OCI-LY7 (cell line): ENCODE data around the gene ZFYVE9. TPM values are rescaled to one million over a fixed set of nuclear protein-coding genes. Genes with fewer than 3 reads are reported as not detected.

ENCODE experiments used
- BruUV-seq: library from RNA; stranded (reverse); fragments of 400-500 nt; replicated peaks from 2 replicates; lab custom pipeline; 2021; lab: Mats Ljungman, UMichigan
- CTCF ChIA-PET: fragments of 300-600 bp; sonication (Branson Sonifier 250); formaldehyde crosslinking; loops from one replicate; lab custom pipeline; 2022; ENCODE audit warnings: antibody characterized with exemption; ENCODE audit not compliant: unreplicated experiment; lab: Charles Lee
- POLR2A ChIA-PET: fragments of 300-600 bp; sonication (Branson Sonifier 250); formaldehyde crosslinking; loops from one replicate; lab custom pipeline; 2022; ENCODE audit warnings: antibody characterized with exemption; lab: Charles Lee
- DNase-seq: peaks from one replicate; pipeline ENCODE4 v3.0.0-alpha.2; 2015; ENCODE audit warnings: low spot score
- H2AFZ ChIP-seq: fragments of 200-600 bp; sonication (generic), shearing (Covaris generic); 2 replicates; pipeline ENCODE4 v1.6.1; 2014; ENCODE audit warnings: mild to moderate bottlenecking, antibody characterized with exemption, low read length, moderate library complexity
- H3K27ac ChIP-seq: fragments of 200-600 bp; sonication (generic); 2 replicates; pipeline ENCODE4 v1.5.1; 2014; ENCODE audit warnings: mixed run types, low read depth, mild to moderate bottlenecking, moderate library complexity, low read length, inconsistent platforms; ENCODE audit not compliant: poor library complexity, severe bottlenecking
- H3K36me3 ChIP-seq: fragments of 200-600 bp; sonication (generic); 2 replicates; pipeline ENCODE4 v1.6.1; 2014; ENCODE audit warnings: mild to moderate bottlenecking, antibody characterized with exemption, low read length, moderate library complexity, mixed read lengths; ENCODE audit not compliant: insufficient read depth
- H3K4me1 ChIP-seq: fragments of 200-600 bp; sonication (generic); 2 replicates; pipeline ENCODE4 v1.5.1; 2014; ENCODE audit warnings: mild to moderate bottlenecking, low read length; ENCODE audit not compliant: insufficient read depth, poor library complexity, severe bottlenecking
- H3K4me2 ChIP-seq: fragments of 200-600 bp; sonication (generic); 2 replicates; pipeline ENCODE4 v1.6.1; 2014; ENCODE audit warnings: mild to moderate bottlenecking, low read length
- H3K4me3 ChIP-seq: fragments of 200-600 bp; sonication (generic); 2 replicates; pipeline ENCODE4 v1.5.1; 2014; ENCODE audit warnings: mild to moderate bottlenecking, low read depth, low read length; ENCODE audit not compliant: poor library complexity, severe bottlenecking
- H3K79me2 ChIP-seq: fragments of 200-600 bp; sonication (generic); 2 replicates; pipeline ENCODE4 v1.6.1; 2016; ENCODE audit warnings: low read depth, mild to moderate bottlenecking, low read length, moderate library complexity, mixed read lengths; ENCODE audit not compliant: insufficient read depth
- H3K9me2 ChIP-seq: fragments of 200-600 bp; sonication (generic); 2 replicates; pipeline ENCODE4 v1.6.1; 2016; ENCODE audit warnings: mild to moderate bottlenecking, low read length, mixed read lengths; ENCODE audit not compliant: insufficient read depth
- H3K9me3 ChIP-seq: fragments of 200-600 bp; sonication (generic); 2 replicates; pipeline ENCODE4 v1.6.1; 2014; ENCODE audit warnings: mild to moderate bottlenecking, mixed run types, low read length, mixed read lengths
- H4K20me1 ChIP-seq: fragments of 200-600 bp; sonication (generic); 2 replicates; pipeline ENCODE4 v1.6.1; 2014; ENCODE audit warnings: mild to moderate bottlenecking, antibody characterized with exemption, low read length, moderate library complexity, mixed read lengths; ENCODE audit not compliant: insufficient read depth
- CTCF ChIP-seq: fragments of 200-600 bp; sonication (generic); conservative IDR thresholded peaks from 2 replicates; pipeline ENCODE4 v1.5.1; 2014; ENCODE audit warnings: mild to moderate bottlenecking, antibody characterized with exemption, low read length, moderate library complexity, mixed read lengths
- EZH2phosphoT487 ChIP-seq: fragments of 200-600 bp; sonication (generic); IDR thresholded peaks from 2 replicates; pipeline ENCODE4 v1.6.1; 2018; ENCODE audit warnings: low read depth, borderline replicate concordance, mild to moderate bottlenecking, mixed run types, antibody characterized with exemption, low read length, moderate library complexity, mixed read lengths
- intact Hi-C: fragments of 100-400 bp; cut with micrococcal nuclease; formaldehyde crosslinking; loops from one replicate; pipeline ENCODE4 v1.10.0; 2022; ENCODE audit not compliant: unreplicated experiment
- total RNA-seq, 2 experiments: library from RNA; depleted of rRNA in 1 of 2; stranded (reverse); fragments of >200 nt in 1 of 2; shearing (Covaris generic) in 1 of 2; gene quantifications; 2 replicates each; pipeline ENCODE4 v1.2.3, GENCODE V29; 2014 to 2022

ZFYVE9 gene
- total RNA-seq, 2 experiments from 2014 or later = 3.7 to 5.6 TPM

GRCh38 chr1:52264530-52265115, 122.7 kb downstream of the ZFYVE9 start:
- no peaks in the 10 kb centered on the region for H3K4me1 ChIP-seq
- DNase-seq = no peak
- no peak overlapping the region for H3K27ac ChIP-seq
- TF ChIP-seq CTCF = no peak
- TF ChIP-seq EZH2phosphoT487 = no peak
- H3K36me3 ChIP-seq = no peaks in the 10 kb centered on the region
- intact Hi-C loops = no loop called here
- H2AFZ ChIP-seq = no peak overlapping the region
- no peaks in the 10 kb centered on the region for H3K79me2 ChIP-seq
- no peak overlapping the region for H3K4me3 ChIP-seq
- no TSS peak for BruUV-seq
- H3K9me2 ChIP-seq = no peaks in the 10 kb centered on the region
- H4K20me1 ChIP-seq = no peaks in the 10 kb centered on the region
- POLR2A ChIA-PET = no interaction called here
- H3K4me2 ChIP-seq = no peak overlapping the region
- CTCF ChIA-PET = no interaction called here
- H3K9me3 ChIP-seq = no peaks in the 10 kb centered on the region

GRCh38 chr1:52266507-52266906, 124.6 kb downstream of the ZFYVE9 start:
- intact Hi-C loops = no loop called here
- Histone ChIP-seq H3K79me2 (no peaks in the 10 kb centered on the region), H3K9me2 (no peaks in the 10 kb centered on the region), H3K4me1 (no peaks in the 10 kb centered on the region), H3K9me3 (no peaks in the 10 kb centered on the region), H3K36me3 (no peaks in the 10 kb centered on the region), H3K4me3 (no peak overlapping the region), H3K4me2 (no peak overlapping the region), H4K20me1 (no peaks in the 10 kb centered on the region), H3K27ac (no peak overlapping the region), H2AFZ (no peak overlapping the region)
- TF ChIP-seq CTCF = no peak
- TF ChIP-seq EZH2phosphoT487 = no peak
- ChIA-PET POLR2A (interaction anchor here (0.6 kb wide), 1 partner anchor 55 kb away, joined by 3 read pairs; no protein-coding TSS in a partner anchor), CTCF (no interaction called here)
- no TSS peak for BruUV-seq
- DNase-seq = no peak

- TF ChIP-seq EZH2phosphoT487 (no peak), CTCF (no peak)
- Histone ChIP-seq H3K4me1 (no peaks in the 10 kb centered on the region), H3K79me2 (no peaks in the 10 kb centered on the region), H2AFZ (no peak overlapping the region), H3K36me3 (no peaks in the 10 kb centered on the region), H4K20me1 (no peaks in the 10 kb centered on the region), H3K4me3 (no peak overlapping the region), H3K4me2 (no peak overlapping the region), H3K27ac (no peak overlapping the region), H3K9me2 (no peaks in the 10 kb centered on the region), H3K9me3 (no peaks in the 10 kb centered on the region)
- ChIA-PET POLR2A (no interaction called here), CTCF (no interaction called here)
- BruUV-seq = no TSS peak
- intact Hi-C loops = no loop called here
- DNase-seq = no peak
These were observed 126.5 kb downstream of the ZFYVE9 start for GRCh38 chr1:52268372-52268771.
